Tibial nerve (tissue), 4 donors: ENCODE data around the gene DYNC1I1.

Experiments used
- EP300 ChIP-seq, 2 donors: sonication (generic); formaldehyde crosslinking; IDR thresholded peaks; one replicate each; pipeline ENCODE4 v1.6.1; 2017; ENCODE audit warnings: antibody characterized with exemption in 2 of 2, mild to moderate bottlenecking in 1 of 2
- POLR2A ChIP-seq, 2 donors: fragments of 450-650 bp; IDR thresholded peaks; one replicate each; pipeline ENCODE4 v1.6.1; 2017; ENCODE audit warnings: antibody characterized with exemption in 2 of 2, mild to moderate bottlenecking in 2 of 2, moderate library complexity in 2 of 2
- TF ChIP-seq, protein P1 (sequence below), 5 experiments: fragments of 200-600 bp in 3 of 5; fragments of 450-650 bp in 2 of 5; sonication (generic) in 3 of 5; IDR thresholded peaks; one replicate each; pipeline ENCODE4 v1.5.1; 2016 to 2019; ENCODE audit warnings: antibody characterized with exemption in 5 of 5, mild to moderate bottlenecking in 3 of 5, moderate library complexity in 2 of 5

DNA sequence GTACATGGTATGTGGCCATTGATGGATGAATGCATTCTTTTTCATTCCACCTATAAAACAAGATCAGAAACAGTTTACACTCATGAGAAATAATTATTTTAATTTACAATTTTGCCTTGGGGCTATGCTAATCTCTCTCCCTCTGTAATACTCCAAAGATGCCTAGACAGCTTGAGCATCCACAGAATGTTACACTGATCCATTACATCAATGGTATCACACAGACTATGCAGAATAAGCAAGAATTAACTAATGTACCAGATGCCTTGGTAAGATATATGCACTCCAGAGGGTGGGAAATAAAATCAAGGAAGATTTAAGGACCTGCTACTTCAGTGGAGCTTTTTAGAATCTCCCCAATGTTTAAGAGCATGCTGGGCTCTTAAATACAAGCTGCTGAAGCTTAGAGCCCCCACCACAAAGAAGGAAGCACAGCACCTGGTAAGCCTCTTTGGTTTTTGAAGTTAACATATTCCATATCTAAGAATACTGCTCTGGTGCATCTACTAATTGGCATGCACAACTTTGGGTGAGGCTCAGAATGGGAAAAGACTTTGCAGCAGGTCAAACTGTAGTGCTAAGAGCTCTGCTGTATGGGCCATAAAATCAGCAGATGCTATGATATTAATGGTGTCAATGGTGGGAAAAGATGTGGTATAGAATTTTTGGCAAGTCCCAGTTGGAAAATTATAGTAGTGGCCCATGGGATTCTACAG lies 329.9 kb downstream of the DYNC1I1 start:
- TF ChIP-seq, protein P1, sequence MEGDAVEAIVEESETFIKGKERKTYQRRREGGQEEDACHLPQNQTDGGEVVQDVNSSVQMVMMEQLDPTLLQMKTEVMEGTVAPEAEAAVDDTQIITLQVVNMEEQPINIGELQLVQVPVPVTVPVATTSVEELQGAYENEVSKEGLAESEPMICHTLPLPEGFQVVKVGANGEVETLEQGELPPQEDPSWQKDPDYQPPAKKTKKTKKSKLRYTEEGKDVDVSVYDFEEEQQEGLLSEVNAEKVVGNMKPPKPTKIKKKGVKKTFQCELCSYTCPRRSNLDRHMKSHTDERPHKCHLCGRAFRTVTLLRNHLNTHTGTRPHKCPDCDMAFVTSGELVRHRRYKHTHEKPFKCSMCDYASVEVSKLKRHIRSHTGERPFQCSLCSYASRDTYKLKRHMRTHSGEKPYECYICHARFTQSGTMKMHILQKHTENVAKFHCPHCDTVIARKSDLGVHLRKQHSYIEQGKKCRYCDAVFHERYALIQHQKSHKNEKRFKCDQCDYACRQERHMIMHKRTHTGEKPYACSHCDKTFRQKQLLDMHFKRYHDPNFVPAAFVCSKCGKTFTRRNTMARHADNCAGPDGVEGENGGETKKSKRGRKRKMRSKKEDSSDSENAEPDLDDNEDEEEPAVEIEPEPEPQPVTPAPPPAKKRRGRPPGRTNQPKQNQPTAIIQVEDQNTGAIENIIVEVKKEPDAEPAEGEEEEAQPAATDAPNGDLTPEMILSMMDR (IDR thresholded peaks at IDR 0.05) = no peak
- no peak for TF ChIP-seq EP300 (IDR thresholded peaks at IDR 0.05)
- no peak for TF ChIP-seq POLR2A (IDR thresholded peaks at IDR 0.05)
